Measurements from ENCODE around the gene CASZ1.

CASZ1 gene

DNA sequence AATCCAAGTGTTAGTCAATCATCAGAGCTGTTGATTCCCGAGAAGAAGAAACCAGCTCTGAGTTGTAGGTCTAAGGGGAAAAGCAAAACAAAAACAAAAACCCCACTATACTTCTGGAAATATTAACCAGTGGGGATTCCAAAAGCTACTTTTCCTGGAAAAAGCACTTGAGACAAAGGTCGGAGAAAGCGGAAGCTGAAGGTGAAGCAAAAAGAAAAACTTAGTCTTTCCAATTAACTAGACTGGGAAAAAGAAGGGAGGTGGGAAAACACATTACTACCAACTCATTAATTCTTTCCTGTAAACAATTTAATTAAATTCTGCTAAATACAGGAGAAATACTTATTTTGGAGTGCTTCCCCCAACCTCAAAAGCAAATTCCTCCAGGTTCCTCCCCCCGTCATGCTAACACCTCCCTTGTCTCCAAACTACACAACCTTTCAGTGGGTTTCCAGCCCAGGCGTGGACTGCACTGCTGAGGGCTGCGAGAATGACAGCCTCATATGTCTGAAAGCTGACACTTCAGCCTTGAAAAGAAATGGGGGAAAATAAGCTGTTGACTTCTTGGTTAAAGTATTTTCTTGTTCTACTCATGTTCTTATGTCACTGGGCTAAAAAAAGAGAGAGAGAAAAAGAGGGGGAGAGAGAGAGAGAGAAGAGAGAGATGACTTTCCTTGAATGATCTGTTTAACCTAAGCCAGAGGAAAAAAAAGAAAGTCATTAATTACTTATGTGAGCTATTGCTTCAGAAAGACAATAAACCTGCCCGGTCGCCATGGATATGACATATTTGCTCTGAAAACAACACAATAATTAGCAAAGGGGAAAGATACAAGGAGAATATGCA is 5.1 kb downstream of the CASZ1 start:
- DNase-seq: no peak

DNA sequence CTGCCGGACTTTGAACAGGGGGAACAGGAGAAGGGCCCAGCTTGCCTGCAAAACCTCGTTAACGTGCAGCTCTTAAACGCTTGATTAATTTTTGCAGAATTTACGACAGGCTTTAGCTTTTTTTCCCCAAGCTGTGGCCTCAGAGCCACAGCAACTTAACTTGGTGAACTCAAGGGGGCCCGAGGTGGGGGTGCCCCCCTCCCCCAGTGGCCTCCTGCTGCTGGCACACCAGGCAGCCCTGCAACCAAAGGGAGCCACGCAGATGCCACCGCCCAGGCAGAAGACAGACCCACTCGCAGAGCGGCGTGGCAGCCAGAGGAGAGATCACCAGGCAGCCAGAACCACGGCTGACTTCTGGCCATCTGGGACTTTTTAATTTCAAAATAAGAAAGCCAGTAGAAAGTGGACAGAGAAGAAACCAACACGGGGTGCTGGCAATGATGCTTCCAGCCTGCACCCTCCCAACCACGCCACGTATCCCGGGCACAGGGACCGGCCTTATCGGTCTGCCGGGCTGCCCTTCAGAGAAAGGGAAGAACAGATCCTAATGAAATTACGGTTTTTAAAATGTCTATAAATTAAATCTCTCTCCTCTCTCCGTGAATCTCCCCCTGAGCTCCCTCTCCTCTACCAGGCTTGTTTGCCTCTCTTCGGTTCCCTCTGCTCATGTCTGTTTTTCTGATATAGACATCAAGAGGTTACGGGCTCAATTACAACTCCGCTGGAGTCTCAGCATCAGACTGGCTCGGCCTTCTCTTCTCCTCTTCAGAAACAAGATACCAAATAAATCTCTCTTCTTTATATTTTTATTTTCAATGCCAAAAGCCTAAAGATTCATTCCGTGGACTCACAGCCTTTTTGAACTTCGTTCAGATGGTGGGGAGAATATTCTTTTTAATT is 6.4 kb downstream of the CASZ1 start:
- DNase-seq: no peak

DNA sequence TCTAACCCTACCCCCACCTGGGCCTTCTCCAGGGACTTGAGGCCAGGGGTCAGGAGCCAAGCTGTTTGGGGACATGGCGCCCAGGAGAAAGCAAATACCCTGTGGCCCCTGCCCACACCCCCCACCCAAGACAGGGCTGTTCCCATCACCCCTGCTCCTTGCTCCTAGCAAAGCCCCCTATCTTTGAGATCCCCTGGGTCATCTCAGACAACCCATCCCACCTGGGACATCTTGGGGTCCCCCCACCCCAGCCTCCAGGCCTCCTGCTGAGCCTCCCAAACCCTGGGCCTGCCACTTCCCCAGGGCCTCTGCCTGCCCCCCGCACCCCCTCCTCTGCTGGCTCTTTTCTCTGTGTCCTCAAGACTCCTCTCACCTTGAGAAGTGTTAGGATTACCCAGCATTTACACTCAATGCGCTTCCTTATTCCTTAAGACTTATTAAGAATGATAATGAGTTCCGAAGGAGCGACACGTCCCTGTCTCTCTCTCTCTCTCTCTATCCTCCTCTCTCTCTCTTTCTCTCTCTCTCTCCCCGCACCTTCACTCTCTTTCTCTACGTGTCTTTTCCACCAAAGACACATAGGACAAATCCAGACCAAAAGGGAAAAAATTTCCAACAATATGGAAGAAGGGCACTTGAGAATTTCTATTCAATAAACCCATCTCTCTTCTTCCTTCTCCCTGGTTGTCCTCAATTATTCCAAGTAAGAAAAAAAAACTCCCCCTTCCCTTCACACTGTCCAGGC is 7.2 kb downstream of the CASZ1 start:
- no peak for DNase-seq

DNA sequence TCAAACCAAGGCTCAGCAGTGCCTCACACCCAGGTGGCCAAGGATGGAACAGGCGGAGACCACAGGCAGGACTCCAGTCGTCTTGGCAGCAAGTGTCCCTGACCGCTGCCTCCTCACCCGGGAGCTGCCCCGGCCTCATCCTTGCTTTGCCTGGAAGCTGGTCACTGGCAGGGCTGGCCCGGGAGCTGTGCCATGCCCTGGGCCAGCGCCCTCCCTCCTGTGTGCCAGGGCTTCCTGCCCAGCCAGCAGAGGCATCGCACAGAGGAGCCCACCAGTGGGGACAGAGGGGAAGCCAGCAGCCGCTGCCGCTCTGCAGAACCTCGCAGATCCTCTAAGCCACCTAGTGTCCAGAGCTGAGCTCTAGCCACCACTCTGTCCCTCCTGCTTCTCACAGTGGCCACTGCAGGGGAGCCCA is 7.8 kb downstream of the CASZ1 start:
- DNase-seq: no peak

DNA sequence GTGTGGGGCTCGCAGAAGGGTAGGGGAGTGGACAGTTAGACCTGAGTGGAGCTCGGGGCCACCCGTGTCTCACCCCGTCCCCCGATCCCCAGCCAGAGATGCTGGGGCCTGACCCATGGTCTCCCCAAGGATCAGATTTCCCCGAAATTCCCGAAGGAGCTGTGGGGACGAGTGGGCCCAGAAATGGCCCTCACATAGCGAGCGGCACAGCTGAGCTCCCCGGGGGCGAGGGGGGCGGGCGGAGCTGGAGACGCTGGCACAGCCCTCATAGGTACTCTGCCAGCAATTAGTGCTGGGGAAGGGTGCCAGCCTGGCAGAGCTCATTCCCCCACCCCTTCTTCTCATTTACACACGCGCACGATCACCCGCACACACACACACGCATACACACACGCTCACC is 9.2 kb downstream of the CASZ1 start:
- no peak for DNase-seq

DNA sequence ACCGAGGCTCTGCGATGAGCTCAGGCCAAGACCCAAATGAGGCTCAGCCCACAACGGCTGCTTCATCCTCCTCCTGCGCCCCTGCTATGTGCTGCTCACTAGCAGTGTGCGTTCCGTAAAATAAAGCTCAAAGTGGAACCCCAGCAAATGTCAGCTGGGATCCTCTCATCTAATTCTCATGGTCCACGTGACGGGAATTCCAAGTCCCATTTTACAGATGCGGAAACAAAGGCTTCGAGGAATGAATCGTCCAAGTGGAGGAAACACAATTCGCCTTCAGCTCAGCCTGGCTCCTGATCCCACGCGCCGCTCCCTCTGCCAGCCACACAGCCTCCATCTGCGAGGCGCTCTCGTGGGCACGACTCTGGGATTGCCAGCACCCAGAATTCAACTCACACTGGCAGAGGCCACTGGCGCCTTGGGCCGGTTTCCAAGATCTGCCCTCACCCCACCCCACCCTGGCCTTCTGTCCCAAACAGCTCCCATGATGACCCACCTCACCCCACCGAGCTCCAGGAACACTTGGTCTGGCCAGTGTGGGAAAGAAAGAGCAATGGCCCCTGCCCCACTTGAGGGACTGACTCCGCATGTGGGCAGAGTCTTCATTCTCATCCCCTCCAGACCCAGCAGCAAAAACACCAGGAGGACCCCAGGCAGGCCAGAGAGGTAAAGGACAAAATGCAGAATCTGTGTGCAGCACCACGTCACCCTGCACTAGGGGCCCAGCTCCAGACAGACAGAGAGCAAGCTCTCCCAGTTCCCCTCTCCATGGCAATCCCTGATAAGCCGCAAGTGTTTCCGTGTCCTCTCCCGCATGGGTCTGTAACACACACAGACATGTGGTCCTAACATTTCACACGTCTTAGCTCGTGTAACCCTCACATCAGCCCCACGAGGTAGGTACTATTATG is 10.5 kb downstream of the CASZ1 start:
- DNase-seq: no peak

DNA sequence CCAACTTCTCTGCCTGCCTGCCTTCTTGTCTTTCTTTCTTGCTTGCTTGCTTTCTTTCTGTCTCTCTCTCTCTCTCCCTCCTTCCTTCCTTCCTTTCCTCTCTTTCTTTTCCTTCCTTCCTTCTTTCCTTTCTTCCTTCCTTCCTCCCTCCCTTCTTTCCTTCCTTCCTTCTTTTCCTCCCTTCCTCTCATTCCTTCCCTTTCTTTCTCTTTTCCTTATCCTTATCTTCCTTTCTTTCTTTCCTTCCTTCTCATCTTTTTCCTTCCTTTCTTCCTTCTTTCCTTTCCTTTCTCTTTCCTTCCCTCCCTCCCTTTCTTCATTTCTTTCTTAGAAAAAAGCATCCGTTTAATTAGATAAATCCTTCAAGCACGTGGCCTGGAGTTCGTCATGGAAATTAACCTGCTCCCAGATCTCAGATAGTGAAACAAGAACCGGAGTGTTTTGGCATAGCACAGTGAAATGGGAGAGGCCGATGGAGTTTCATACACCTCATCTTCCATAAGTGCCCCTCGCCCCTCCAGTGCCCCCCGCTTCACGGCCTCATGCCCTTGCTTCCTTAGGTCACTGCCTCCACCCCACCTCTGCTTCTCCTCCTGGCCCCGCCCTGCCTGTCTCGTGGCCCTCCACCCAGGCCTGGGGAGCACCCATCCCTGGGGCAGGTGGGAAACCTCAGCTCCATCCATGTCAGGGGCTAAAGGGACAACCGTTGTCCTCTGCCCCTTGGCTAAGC is 11.3 kb downstream of the CASZ1 start:
- DNase-seq: no peak

DNA sequence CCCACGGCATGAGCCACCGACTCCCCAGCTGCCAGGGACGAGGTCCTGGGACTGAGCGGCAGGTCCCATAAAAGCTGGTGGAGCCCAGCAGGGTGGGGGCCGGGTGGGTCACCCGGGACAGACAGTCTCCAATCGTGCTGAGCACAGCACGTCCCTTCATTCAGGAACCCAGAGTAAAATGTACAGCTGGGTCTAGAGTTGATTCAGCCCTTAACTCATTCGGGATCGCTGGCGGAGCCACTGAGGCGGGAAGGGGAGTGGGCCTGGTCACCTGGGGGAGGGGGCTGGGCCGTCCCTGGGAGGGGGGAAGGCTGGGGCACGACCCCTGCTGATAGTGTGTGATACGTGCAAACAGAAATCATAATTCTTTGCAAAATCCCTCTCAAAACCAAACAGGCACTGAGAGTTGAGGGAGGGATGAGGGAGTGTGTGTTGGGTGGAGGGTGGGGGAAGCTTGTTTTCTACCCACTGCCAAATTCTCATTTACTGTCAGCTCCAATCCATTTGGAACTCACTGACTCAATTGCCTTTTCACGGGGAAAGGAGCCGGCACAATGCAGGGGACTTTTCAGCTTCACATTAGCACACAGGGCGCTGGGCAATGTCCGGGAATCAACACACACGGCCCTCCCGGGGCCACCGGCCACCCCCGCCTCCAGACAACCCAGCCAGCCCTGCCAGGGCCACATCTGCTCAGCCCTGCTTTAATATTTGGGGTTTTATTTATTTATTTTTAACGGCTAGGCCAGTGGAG is 13.8 kb downstream of the CASZ1 start:
- DNase-seq: no peak

DNA sequence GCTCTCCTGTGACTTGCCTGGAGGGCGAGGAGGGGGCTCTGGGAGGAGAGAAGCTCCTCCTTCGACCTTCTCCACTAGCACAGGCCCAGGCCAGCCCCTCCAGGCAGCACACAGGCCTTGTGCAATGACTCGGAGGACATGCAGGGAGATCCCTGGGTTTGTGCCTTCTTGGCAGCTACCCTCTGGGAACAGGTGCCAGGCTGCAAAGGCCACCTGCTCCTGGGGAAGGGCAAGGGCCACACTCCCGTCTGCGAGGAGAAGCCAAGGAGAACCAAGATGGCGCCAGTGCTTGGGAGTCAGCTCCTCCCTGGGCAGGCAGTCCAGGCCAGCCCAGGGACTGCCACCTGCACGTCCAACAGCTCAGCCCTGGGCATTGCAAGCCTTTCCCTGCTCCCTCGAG is 15.3 kb downstream of the CASZ1 start:
- DNase-seq: no peak

DNA sequence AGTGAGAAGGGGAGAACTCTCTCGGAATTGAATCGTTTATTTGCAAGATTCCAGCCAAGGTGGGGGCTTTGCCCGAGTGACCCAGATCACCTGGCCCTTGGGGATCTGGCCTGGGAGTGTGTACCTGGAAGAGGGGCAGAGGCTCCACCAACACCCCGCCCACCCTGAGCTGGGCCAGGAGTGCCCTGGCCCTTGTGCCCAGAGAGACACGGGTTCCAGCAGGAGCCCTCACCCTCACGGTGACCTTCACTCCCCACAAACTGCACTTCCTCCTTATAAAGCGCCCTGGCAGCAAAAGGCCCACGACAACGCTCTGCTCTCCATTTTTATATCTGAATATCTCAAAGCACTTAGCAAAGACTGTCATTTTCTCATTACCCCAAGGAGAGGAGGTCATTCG is 16.6 kb downstream of the CASZ1 start:
- no peak for DNase-seq

DNA sequence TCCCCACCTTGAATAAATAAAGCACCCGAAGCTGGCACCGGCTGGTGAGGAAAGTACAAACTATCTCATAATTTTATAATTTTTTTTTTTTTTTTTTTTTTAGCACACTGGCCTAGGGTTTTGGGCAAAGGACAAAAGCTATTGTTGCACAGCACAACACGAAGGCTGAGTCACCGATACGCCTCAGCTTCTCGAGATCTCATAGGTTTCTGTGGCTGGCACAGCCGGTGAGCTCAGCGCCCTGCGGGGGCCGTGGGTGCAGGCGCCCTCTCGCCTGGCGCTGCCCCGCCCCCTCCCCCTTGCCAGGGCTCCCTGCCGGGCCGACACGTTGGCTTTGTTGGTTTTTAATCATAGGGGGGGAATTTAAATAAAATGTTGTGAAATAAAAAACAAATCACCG is 17.2 kb downstream of the CASZ1 start:
- no peak for DNase-seq

DNA sequence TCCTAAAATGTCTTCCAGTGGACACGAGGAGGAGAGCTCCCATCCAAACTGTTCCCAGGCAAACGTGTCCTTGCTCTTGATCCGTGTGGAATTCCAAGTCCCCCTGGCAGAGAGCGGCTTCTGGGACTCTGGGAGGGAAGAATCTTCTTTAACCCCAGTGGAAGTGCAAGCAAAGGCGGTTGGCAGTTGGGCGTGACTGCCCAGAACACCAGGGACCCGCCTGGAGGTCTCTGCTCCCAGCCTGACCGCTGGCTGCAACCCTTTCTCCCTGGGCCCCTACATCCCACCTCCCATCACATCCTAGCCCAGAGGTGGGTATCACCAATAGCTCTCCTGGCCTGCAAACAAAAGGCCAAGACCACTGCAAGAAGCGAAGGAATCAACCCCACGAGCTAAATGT is 17.8 kb downstream of the CASZ1 start:
- no peak for DNase-seq

DNA sequence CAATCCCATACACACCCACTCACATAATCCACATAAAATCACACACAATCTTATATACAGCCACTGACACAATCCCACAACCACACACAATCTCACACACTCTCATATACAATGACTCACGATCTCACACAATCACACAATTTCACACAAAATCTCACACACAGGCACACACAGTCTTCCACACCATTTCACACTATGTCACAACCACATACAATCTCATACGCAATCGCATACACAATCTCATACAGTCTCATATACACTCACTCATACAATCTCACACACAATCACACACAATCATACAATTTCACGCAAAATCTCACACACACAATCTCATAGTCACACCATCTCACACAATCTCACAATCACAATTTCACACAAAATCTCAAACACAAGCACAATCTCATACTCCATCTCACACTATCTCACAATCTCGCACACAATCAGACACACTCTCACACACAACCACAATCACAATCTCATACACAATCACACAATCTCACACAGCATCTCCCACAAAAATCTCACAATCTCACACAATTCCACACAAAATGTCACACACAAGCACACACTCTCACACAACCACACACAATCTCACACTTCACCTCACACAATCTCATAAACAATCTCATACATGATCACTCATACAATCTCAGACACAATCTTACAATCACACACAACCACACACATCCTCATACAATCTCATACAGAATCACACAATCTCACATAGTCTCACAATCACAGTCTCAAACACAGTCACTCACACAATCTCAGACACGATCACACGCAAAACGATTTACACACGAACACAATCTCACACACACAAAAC is 18.5 kb downstream of the CASZ1 start:
- no peak for DNase-seq

DNA sequence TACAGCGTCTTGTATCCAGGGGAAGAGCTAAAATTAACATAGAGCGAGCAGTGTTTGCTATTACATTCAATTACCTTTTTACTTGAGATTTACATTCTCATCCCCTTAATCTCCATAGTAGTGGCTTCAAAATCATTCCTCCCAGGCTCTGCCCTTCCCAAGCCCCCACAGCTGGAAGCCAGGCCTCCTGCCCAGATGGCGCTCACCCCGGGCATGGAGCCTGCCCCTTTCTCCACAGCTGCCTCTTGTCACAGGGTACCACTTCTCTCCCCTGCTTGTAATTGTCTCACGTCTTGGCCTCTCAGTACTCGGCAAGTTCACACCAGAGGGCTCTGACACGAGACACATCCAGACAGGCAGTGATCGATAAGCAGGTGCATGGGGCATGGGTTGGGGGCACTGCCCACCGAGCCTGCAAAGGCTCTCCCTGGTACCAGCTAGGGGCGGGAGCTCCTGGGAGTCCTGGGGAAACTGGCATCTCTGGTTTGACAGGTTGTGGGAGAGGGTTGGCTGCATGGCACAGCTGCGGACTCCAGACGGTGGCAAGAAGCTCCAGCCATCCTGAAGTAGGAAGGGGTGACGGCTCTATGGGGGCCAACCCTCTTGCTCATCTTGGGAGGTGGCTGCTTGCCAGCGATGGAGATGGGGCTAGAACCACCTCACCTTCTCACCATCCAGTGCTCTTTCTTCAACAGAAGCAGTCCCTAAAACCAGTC is 20.1 kb downstream of the CASZ1 start:
- DNase-seq: no peak

DNA sequence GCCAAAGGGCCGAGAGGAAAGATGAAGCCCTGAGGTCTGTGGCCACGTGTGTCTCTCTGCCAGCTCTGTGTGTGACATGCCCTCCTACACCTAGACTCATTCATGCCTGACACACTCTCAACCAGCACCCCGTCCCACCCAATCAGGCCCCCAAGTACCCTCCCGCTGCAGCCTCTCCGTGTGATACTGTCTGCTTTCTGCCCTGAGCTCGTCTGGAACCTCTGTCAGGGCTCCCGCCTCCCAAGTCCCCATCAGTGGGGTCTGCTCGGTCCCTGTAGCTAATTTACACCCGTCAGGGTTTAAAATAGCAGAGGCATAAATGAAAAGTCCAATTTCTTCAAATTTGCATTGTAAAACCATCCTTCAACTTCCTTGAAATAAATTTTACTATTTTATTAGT is 20.7 kb downstream of the CASZ1 start:
- no peak for DNase-seq

DNA sequence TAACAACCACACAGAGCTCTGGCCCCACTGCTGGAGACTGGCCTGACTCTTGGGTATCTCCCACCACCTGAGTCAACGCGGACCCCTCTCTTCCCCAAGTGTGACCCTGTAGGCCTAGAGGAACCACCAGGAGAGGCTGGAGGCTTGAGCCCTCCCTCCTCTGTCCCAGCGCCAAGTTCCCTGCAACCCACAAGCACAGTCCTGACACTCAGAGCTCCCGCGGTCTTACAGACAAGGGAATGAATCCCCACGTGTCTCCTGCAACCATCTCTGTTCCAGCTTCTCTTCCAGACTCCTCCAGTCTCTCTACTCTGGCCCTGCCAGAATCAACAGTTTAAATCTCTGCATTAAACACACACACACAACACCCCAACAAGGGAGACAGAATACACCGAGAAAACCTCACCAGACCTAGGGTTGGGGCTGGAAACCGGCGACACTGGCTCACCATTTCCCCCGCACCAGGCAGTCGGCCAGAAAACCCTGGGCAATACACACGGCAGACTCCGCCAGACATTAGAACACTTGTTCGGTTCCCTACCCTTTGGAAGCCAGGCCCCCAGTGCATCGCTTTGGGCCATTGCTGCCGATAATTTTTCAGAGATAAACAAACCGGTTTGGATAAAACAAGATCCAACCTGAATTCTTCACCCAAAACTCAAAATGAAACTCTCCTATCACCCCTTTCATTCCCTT is 21.7 kb downstream of the CASZ1 start:
- DNase-seq: no peak

DNA sequence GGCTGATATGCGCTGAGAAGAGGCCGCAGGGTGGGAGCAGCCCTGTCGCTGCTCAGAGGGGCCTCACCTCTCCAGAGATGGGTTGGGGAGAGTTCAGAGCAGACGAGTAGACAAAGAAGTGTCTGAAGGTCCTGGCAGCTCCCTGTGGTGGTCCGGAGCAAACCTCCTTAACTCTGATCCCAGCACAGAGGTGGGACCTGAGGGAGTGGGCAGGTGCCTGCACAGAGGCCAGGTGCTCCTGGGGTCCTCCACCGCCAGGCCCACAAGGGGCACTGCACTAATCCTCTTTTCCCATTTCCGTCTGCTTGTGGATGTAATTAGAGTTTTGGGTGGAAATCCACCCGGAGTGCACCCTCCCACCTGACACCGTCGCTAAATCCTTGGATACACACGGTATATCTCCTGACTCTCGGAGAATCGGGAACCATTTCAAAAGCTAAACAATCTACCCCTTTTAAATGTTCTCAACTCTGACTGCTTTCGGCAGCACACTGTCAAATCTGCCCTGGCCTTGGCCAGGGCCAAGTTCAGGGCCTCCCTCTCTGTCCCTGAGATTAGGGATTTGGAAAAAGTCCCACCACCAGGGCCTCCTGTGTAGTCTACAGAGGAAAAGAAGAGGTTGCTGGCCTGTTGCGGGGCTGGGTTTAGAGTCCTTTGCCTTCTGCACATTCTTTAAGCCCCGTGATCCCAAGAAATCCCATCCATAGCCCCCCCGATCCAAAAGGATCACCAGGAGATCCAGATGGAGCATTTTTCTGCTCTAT is 22.4 kb downstream of the CASZ1 start:
- no peak for DNase-seq

DNA sequence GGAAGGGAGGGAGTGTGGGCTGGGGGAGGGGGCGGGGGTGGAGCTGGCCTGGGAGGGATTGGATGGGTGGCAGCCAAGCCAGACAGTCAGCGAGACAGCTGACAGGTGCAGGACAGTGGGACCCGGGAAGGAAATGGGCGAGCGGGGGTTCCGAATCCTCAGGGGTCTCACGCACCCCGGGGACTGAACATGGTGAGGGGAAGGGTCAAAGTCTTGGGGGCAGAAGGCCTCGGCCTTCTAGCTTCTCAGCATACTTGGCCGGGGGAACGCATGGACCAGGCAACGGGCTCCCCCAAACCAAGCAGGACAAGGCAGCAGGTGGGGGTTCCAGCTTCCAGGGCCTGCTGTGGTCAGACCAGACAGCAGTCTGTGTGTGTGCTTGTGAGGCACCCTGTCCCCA is 23.1 kb downstream of the CASZ1 start:
- DNase-seq: no peak
